T-cell (primary cell): ENCODE results near the gene FAM13A. TPM values are rescaled to one million over a fixed set of nuclear protein-coding genes. Genes with fewer than 3 reads are reported as not detected.

Experiments used
- ATAC-seq, 4 experiments: fragments of 200-7000 bp in 3 of 4; fragments of 150-1000 bp in 1 of 4; cut with Tn5 transposase; replicated peaks in 1 of 4; 1 replicate in 3 of 4; 2 replicates in 1 of 4; pipeline ENCODE4 v1.10.0; 2021; ENCODE audit warnings: moderate library complexity in 3 of 4, mild to moderate bottlenecking in 2 of 4, moderate number of reproducible peaks in 1 of 4
- CTCF ChIA-PET, 2 donors: fragments of 300-600 bp; sonication (Branson Sonifier 250); formaldehyde crosslinking; loops; one replicate each; lab custom pipeline; 2022; ENCODE audit warnings: antibody characterized with exemption in 2 of 2; lab: Charles Lee
- POLR2A ChIA-PET, 2 donors: fragments of 300-600 bp; sonication (Branson Sonifier 250); formaldehyde crosslinking; loops; one replicate each; lab custom pipeline; 2022; ENCODE audit warnings: antibody characterized with exemption in 2 of 2; lab: Charles Lee
- DNase-seq, 35 experiments: peaks; one replicate each; pipeline versions ENCODE4 v3.0.0 to v3.0.0-alpha.2; 2013 to 2023
- H3K27ac ChIP-seq: one replicate; pipeline ENCODE4 v1.5.1; 2013; ENCODE audit warnings: low read length
- H3K27me3 ChIP-seq, 2 experiments: replicated peaks in 1 of 2; 1 replicate in 1 of 2; 2 replicates in 1 of 2; pipeline versions ENCODE4 v1.6.1 to v1.7.0; 2013; ENCODE audit warnings: low read length in 1 of 2, mixed read lengths in 1 of 2; ENCODE audit not compliant: control insufficient read depth in 2 of 2, insufficient read depth in 2 of 2; ENCODE audit errors: extremely low read depth in 1 of 2
- H3K36me3 ChIP-seq, 2 donors: 1 replicate in 1 of 2; 2 replicates in 1 of 2; pipeline versions ENCODE4 v1.6.1 to v1.7.0; 2013; ENCODE audit warnings: low read length in 1 of 2; ENCODE audit not compliant: control insufficient read depth in 2 of 2, insufficient read depth in 1 of 2; ENCODE audit errors: extremely low read depth in 1 of 2
- H3K4me1 ChIP-seq, 2 experiments: 1 replicate in 1 of 2; 2 replicates in 1 of 2; pipeline versions ENCODE4 v1.6.1 to v1.7.0; 2013; ENCODE audit warnings: low read length in 2 of 2, mixed read lengths in 1 of 2; ENCODE audit not compliant: insufficient read depth in 2 of 2, control insufficient read depth in 1 of 2; ENCODE audit errors: extremely low read depth in 1 of 2
- H3K4me3 ChIP-seq, 2 donors: 1 replicate in 1 of 2; 2 replicates in 1 of 2; pipeline versions ENCODE4 v1.5.1 to v1.7.0; 2013; ENCODE audit warnings: mild to moderate bottlenecking in 2 of 2, low read length in 1 of 2, moderate library complexity in 1 of 2; ENCODE audit not compliant: control insufficient read depth in 1 of 2; ENCODE audit errors: extremely low read depth in 1 of 2
- H3K9me3 ChIP-seq: 2 replicates; pipeline ENCODE4 v1.7.0; 2013
- H3K27ac Mint-ChIP-seq, 2 donors: one replicate each; pipeline ENCODE4 v1.8.0; 2020 to 2021; ENCODE audit warnings: mild to moderate bottlenecking in 2 of 2, mixed read lengths in 2 of 2
- H3K27me3 Mint-ChIP-seq, 2 donors: one replicate each; pipeline ENCODE4 v1.8.0; 2021 to 2022; ENCODE audit warnings: mixed read lengths in 2 of 2
- H3K36me3 Mint-ChIP-seq: one replicate; pipeline ENCODE4 v1.8.0; 2021; ENCODE audit warnings: mixed read lengths
- H3K4me1 Mint-ChIP-seq, 3 donors: one replicate each; pipeline ENCODE4 v1.8.0; 2020 to 2022; ENCODE audit warnings: mixed read lengths in 3 of 3, mild to moderate bottlenecking in 1 of 3
- H3K4me3 Mint-ChIP-seq, 3 donors: one replicate each; pipeline ENCODE4 v1.8.0; 2020 to 2022; ENCODE audit warnings: mild to moderate bottlenecking in 3 of 3, mixed read lengths in 3 of 3, moderate library complexity in 3 of 3
- H3K9me3 Mint-ChIP-seq, 3 donors: one replicate each; pipeline ENCODE4 v1.8.0; 2020 to 2022; ENCODE audit warnings: mixed read lengths in 3 of 3
- WGBS: methylation state at CpG from one replicate; pipeline ENCODE4 v1.1.5; 2013; ENCODE audit warnings: missing lambda C conversion rate; ENCODE audit not compliant: insufficient coverage; 5-methylcytosine and 5-hydroxymethylcytosine counted together
- total RNA-seq, 35 experiments: library from RNA in 6 of 35; stranded (reverse) in 6 of 35; fragments of 120-200 nt in 1 of 35; gene quantifications; one replicate each; pipeline versions ENCODE4 v1.2.1 to v1.2.4 and lab custom pipeline; 2013 to 2026

Gene FAM13A
- total RNA-seq, 5 donors from 2014 or later (not counting 1 experiment from before 2014, with no cell fraction given) = 11.3 to 92.9 (median 22.7) TPM

DNA sequence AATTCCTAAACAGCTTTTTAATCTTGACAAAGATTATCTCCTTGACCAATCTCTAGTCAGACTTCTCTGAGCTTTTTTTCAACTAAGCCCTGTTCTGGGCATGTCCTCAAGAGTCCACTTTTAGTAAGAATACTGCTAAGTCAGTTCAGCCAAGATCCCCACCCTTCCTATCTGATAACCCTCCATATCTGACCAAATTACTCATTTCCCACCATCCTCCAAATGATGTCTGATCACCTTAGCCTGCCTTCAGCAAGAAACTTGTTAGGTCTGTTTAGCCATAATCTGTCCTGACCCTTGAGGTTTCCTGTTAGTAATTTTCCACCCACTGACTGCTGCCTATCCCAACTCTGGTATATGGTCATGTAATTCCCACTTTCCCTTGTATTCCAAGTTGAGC lies 65.2 kb downstream of the FAM13A start:
- Mint-ChIP-seq H3K27ac (no peak overlapping the region), H3K4me3 (no peak overlapping the region), H3K36me3 (no peaks in the 10 kb centered on the region), H3K9me3 (peaks cover 0 to 2% (median 0%) of the 10 kb centered on the region in 3 donors), H3K27me3 (no peaks in the 10 kb centered on the region), H3K4me1 (no peaks in the 10 kb centered on the region)
- Histone ChIP-seq H3K36me3 (no peaks in the 10 kb centered on the region), H3K4me1 (no peaks in the 10 kb centered on the region), H3K4me3 (no peak overlapping the region), H3K27me3 (no peaks in the 10 kb centered on the region), H3K27ac (no peak overlapping the region), H3K9me3 (no peaks in the 10 kb centered on the region)
- no peak for DNase-seq
- ChIA-PET CTCF (no interaction called here), POLR2A (interaction anchor here in 1 of 2 donors (0.5 kb wide), 1 partner anchor 36 kb away, joined by 4 read pairs; no protein-coding TSS in a partner anchor)
- ATAC-seq = no peak

DNA sequence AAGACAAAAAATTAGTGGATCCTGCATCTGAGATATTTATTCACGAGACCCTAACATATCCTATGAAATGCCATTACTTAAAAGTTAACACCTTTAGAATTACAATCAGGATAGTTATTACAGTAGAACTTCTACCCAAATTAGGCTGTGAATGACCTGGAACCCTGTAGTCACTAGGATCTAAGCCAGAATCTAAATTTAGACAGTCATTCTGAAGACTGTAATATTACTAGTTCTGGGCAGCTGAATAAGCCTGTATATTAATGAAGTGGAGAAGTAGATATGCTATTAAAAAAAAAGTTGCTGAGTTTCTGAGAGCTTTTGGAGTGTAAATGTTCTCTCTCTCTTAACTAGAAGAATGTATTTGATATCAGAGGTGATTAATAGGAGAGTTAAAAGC lies 67.0 kb downstream of the FAM13A start:
- no peaks in the 10 kb centered on the region for H3K27me3 Mint-ChIP-seq

DNA sequence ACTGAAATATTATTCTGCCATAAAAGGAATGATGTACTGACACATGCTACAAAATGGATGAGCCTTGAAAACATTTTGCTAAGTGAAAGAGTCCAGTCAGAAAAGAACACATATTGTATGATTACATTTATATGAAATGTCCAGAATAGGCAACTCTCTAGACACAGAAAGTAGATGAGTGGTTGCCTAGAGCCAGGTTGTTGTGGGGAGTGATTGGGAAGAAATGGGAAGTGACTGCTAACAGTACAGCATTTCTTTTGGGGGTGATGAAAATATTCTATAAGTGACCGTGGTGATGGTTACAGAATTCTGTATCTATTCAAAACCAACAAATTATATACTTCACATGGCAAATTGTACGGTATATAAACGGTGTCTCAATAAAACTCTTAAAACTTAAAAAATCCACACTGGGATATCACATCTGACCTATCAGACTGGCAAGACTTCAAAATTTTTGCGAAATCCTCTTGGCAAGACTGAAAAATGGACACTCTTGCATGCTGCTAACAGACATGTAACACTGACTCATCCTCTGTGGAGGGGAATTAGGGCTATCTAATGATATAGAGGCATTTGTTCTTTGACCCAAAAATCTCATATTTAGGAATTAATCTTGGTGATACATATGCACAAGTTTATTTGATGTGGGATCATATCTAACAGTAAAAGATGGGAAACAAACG lies 71.8 kb downstream of the FAM13A start:
- no peak overlapping the region for H3K4me3 ChIP-seq
- WGBS = 100% methylated on average over 2 of the region's 5 CpGs
- CTCF ChIA-PET = no interaction called here
- no peaks in the 10 kb centered on the region for H3K36me3 ChIP-seq
- Mint-ChIP-seq H3K27me3 (no peaks in the 10 kb centered on the region), H3K4me3 (no peak overlapping the region), H3K36me3 (no peaks in the 10 kb centered on the region), H3K9me3 (peaks cover 0 to 2% (median 0%) of the 10 kb centered on the region in 3 donors), H3K4me1 (no peaks in the 10 kb centered on the region), H3K27ac (no peak overlapping the region)
- H3K4me1 ChIP-seq = no peaks in the 10 kb centered on the region
- no peak for DNase-seq
- no peak overlapping the region for H3K27ac ChIP-seq
- no peak for ATAC-seq
- H3K27me3 ChIP-seq = no peaks in the 10 kb centered on the region
- H3K9me3 ChIP-seq = no peaks in the 10 kb centered on the region
- POLR2A ChIA-PET = no interaction called here

More for the DNA sequence above, 67.0 kb downstream of the FAM13A start:
- H3K4me3 Mint-ChIP-seq = no peak overlapping the region
- ChIA-PET CTCF (interaction anchor here (0.7 to 1.4 kb wide), 4 partner anchors 34 to 175 kb away, joined by 3 to 4 read pairs (median 4); no protein-coding TSS in a partner anchor), POLR2A (interaction anchor here in 1 of 2 donors (0.6 kb wide), 1 partner anchor 109 kb away, joined by 3 read pairs; no protein-coding TSS in a partner anchor)
- WGBS = no CpG with 5 or more reads among the region's 1 CpG
- ATAC-seq (no peak), DNase-seq (no peak)
- no peak overlapping the region for H3K27ac ChIP-seq
- H3K36me3 Mint-ChIP-seq = no peaks in the 10 kb centered on the region
- H3K27ac Mint-ChIP-seq = no peak overlapping the region
- no peak overlapping the region for H3K4me3 ChIP-seq
- H3K9me3 ChIP-seq = no peaks in the 10 kb centered on the region
- H3K4me1 Mint-ChIP-seq = no peaks in the 10 kb centered on the region
- no peaks in the 10 kb centered on the region for H3K4me1 ChIP-seq
- peaks cover 0 to 2% (median 0%) of the 10 kb centered on the region in 3 donors for H3K9me3 Mint-ChIP-seq
- no peaks in the 10 kb centered on the region for H3K27me3 ChIP-seq
- no peaks in the 10 kb centered on the region for H3K36me3 ChIP-seq

DNA sequence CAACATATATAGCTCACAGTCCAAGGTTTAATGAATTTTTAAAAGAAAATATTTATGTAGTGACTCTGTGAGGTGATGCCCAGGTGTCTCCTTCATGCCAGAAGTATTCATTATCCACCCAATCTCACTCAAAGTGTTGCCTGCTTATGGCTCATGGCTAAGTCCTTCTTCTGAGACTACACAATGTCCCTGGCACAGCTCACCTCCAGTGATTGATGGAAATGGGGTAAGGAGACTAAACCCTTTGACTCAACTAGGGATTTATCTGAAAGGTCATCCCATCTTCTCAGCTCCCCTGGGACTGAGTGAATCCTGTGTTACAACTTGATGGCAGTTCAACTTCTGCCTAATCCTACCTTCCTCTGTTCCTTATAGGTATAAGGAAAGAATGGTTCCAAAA lies 74.2 kb downstream of the FAM13A start:
- H3K27ac Mint-ChIP-seq = no peak overlapping the region
- H3K4me3 Mint-ChIP-seq = no peak overlapping the region
- CTCF ChIA-PET = no interaction called here
- DNase-seq (no peak), ATAC-seq (no peak)
- Histone ChIP-seq H3K36me3 (no peaks in the 10 kb centered on the region), H3K4me1 (no peaks in the 10 kb centered on the region), H3K27me3 (no peaks in the 10 kb centered on the region), H3K9me3 (no peaks in the 10 kb centered on the region), H3K4me3 (no peak overlapping the region), H3K27ac (no peak overlapping the region)
- POLR2A ChIA-PET = no interaction called here
- H3K36me3 Mint-ChIP-seq = no peaks in the 10 kb centered on the region
- H3K9me3 Mint-ChIP-seq = peaks cover 0 to 2% (median 0%) of the 10 kb centered on the region in 3 donors
- no peaks in the 10 kb centered on the region for H3K4me1 Mint-ChIP-seq
- H3K27me3 Mint-ChIP-seq = no peaks in the 10 kb centered on the region

DNA sequence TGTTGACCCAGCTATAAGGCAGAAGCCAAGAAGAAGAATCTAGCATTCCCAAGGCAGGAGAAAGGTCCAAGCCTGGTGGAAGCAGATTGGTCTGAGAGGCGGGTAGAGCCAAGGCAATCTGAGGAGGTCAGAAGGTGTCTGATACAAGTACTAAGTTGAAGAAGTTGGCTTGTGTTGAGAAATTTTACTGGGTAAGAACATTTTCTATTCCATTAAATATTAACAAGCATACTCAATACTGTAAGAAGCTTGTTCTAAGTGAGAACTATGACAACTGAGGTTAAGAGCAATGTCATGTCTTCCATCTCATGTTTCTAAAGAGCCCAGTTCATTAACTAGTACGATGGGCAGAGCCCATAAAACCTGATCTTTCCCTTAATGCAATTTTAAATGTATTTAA lies 75.0 kb downstream of the FAM13A start:
- Histone ChIP-seq H3K4me3 (no peak overlapping the region), H3K4me1 (no peaks in the 10 kb centered on the region), H3K9me3 (no peaks in the 10 kb centered on the region), H3K36me3 (no peaks in the 10 kb centered on the region), H3K27ac (no peak overlapping the region), H3K27me3 (no peaks in the 10 kb centered on the region)
- WGBS = no CpG with 5 or more reads among the region's 2 CpGs
- Mint-ChIP-seq H3K9me3 (no peaks in the 10 kb centered on the region), H3K27ac (no peak overlapping the region), H3K36me3 (no peaks in the 10 kb centered on the region), H3K4me1 (no peaks in the 10 kb centered on the region), H3K4me3 (no peak overlapping the region), H3K27me3 (no peaks in the 10 kb centered on the region)
- ChIA-PET CTCF (no interaction called here), POLR2A (no interaction called here)
- ATAC-seq = no peak
- no peak for DNase-seq

DNA sequence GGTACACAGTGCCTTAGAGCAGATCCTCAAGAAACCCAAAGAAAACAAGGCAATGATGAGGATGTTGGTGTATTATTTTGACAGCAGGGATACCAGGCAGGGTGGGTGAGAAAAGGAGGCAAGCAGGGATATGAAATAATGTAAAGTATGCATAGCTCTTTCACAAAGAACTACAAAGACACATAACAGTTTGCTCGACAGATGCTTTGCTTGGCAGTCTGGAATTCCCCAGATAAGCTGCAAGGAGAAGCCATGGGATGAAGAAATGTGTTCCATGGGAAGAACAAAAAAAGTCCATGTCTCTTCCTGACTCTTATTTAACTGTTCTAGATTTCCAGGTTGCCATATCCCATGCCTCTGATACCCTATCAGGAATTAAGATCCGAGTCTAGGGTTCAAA lies 75.4 kb downstream of the FAM13A start:
- no peaks in the 10 kb centered on the region for H3K36me3 ChIP-seq
- Mint-ChIP-seq H3K36me3 (no peaks in the 10 kb centered on the region), H3K4me3 (no peak overlapping the region), H3K9me3 (no peaks in the 10 kb centered on the region), H3K4me1 (no peaks in the 10 kb centered on the region), H3K27me3 (no peaks in the 10 kb centered on the region), H3K27ac (no peak overlapping the region)
- ChIA-PET CTCF (no interaction called here), POLR2A (no interaction called here)
- H3K27me3 ChIP-seq = no peaks in the 10 kb centered on the region
- ATAC-seq (no peak), DNase-seq (no peak)
- H3K9me3 ChIP-seq = no peaks in the 10 kb centered on the region
- WGBS = 71% methylated on average over 1 of the region's 2 CpGs
- H3K27ac ChIP-seq = no peak overlapping the region
- H3K4me1 ChIP-seq = no peaks in the 10 kb centered on the region
- H3K4me3 ChIP-seq = no peak overlapping the region
